Lower lobe of right lung (tissue), 2 donors: ENCODE measurements around the gene CD8B. TPM values are rescaled to one million over a fixed set of nuclear protein-coding genes. Genes with fewer than 3 reads are reported as not detected.

Source experiments
- ATAC-seq, 2 donors: fragments of 200-7000 bp; cut with Tn5 transposase; one replicate each; pipeline ENCODE4 v1.9.1; 2020 to 2022; ENCODE audit warnings: mild to moderate bottlenecking in 2 of 2, moderate library complexity in 2 of 2
- DNase-seq: peaks from one replicate; pipeline ENCODE4 v3.0.0-alpha.2; 2020
- H3K27ac ChIP-seq: fragments of 200-600 bp; one replicate; pipeline ENCODE4 v1.8.0; 2022
- H3K27me3 ChIP-seq: fragments of 200-600 bp; one replicate; pipeline ENCODE4 v1.8.0; 2022; ENCODE audit warnings: low read depth
- H3K36me3 ChIP-seq: fragments of 200-600 bp; one replicate; pipeline ENCODE4 v1.8.0; 2022; ENCODE audit warnings: mild to moderate bottlenecking
- H3K4me1 ChIP-seq: fragments of 200-600 bp; one replicate; pipeline ENCODE4 v1.8.0; 2022
- H3K4me3 ChIP-seq: fragments of 200-600 bp; one replicate; pipeline ENCODE4 v1.8.0; 2022; ENCODE audit warnings: mild to moderate bottlenecking
- H3K9me3 ChIP-seq: fragments of 200-600 bp; one replicate; pipeline ENCODE4 v1.8.0; 2022
- CTCF ChIP-seq: fragments of 200-600 bp; IDR thresholded peaks from one replicate; pipeline ENCODE4 v1.8.0; 2022; ENCODE audit warnings: antibody characterized with exemption, mild to moderate bottlenecking
- intact Hi-C: fragments of 100-400 bp; cut with DNase I; formaldehyde crosslinking; loops from one replicate; pipeline ENCODE4 v1.11.0; 2022
- total RNA-seq: library from RNA; stranded (reverse); fragmentation: NEBNext Ultra II Directional; extraction: Animal tissue kit (Norgen Biotek cat#: 25700); gene quantifications from one replicate; pipeline ENCODE4 v1.2.1, GENCODE V29; 2021
- donor health status: DM: no; HTN: yes; CAD: no; lungs with severe emphysema.

Gene CD8B
- total RNA-seq, 1 donor from 2014 or later, result 1.5 TPM

GRCh38 chr2:86787736-86788135, 74.0 kb downstream of the CD8B start:
- Histone ChIP-seq H3K4me1 (peaks cover 29% of the 10 kb centered on the region), H3K4me3 (no peak overlapping the region), H3K27ac (no peak overlapping the region), H3K9me3 (no peaks in the 10 kb centered on the region), H3K36me3 (no peaks in the 10 kb centered on the region), H3K27me3 (peaks cover 55% of the 10 kb centered on the region)
- intact Hi-C loops, result no loop called here
- no peak for ATAC-seq
- TF ChIP-seq CTCF, result no peak
- no peak for DNase-seq

- no peak for TF ChIP-seq CTCF
- H3K4me3 ChIP-seq, result no peak overlapping the region
- H3K27me3 ChIP-seq, result peaks cover 39% of the 10 kb centered on the region
- no peaks in the 10 kb centered on the region for H3K36me3 ChIP-seq
- DNase-seq, result no peak
- no peaks in the 10 kb centered on the region for H3K9me3 ChIP-seq
- H3K4me1 ChIP-seq, result peaks cover 25% of the 10 kb centered on the region
- ATAC-seq, result peak in 1 of 2 donors; percentile 13
- intact Hi-C loops, result no loop called here
- no peak overlapping the region for H3K27ac ChIP-seq
Measured at GRCh38 chr2:86786001-86786536, 75.6 kb downstream of the CD8B start.

- DNase-seq (no peak), ATAC-seq (peak; percentile 20 to 49)
- H3K27ac ChIP-seq, result no peak overlapping the region
- H3K4me3 ChIP-seq, result no peak overlapping the region
- peaks cover 19% of the 10 kb centered on the region for H3K4me1 ChIP-seq
- intact Hi-C loops, result no loop called here
- no peaks in the 10 kb centered on the region for H3K36me3 ChIP-seq
- H3K9me3 ChIP-seq, result no peaks in the 10 kb centered on the region
- no peak for TF ChIP-seq CTCF
- H3K27me3 ChIP-seq, result peaks cover 32% of the 10 kb centered on the region
Measured at GRCh38 chr2:86785456-86785855, 76.2 kb downstream of the CD8B start.

- Histone ChIP-seq H3K36me3 (no peaks in the 10 kb centered on the region), H3K4me1 (peaks cover 2% of the 10 kb centered on the region), H3K4me3 (no peak overlapping the region), H3K27me3 (peaks cover 16% of the 10 kb centered on the region), H3K27ac (no peak overlapping the region), H3K9me3 (no peaks in the 10 kb centered on the region)
- intact Hi-C loops, result no loop called here
- DNase-seq (no peak), ATAC-seq (no peak)
- no peak for TF ChIP-seq CTCF
Measured at GRCh38 chr2:86783615-86784339, 77.9 kb downstream of the CD8B start.

- peak; percentile 46 to 54 for ATAC-seq
- H3K9me3 ChIP-seq, result no peaks in the 10 kb centered on the region
- no peak overlapping the region for H3K27ac ChIP-seq
- no peak for TF ChIP-seq CTCF
- intact Hi-C loops, result no loop called here
- H3K27me3 ChIP-seq, result peaks cover 10% of the 10 kb centered on the region
- no peaks in the 10 kb centered on the region for H3K36me3 ChIP-seq
- DNase-seq, result no peak
- no peaks in the 10 kb centered on the region for H3K4me1 ChIP-seq
- H3K4me3 ChIP-seq, result no peak overlapping the region
Measured at GRCh38 chr2:86782748-86783147, 78.9 kb downstream of the CD8B start.
